Activated T-helper 9 cell treated with anti-CD3 and anti-CD28 coated beads, Interleukin-2, amount 50 U/mL, for 16 hours (primary cell): Measurements from ENCODE around the gene FOLR1.

ENCODE experiments used
- DNase-seq: peaks from one replicate; pipeline ENCODE4 v3.0.0-alpha.2; 2020; ENCODE audit warnings: low read depth

The FOLR1 gene

GRCh38 chr11:72235351-72236057, 43.6 kb downstream of the FOLR1 start:
- no peak for DNase-seq

GRCh38 chr11:72236083-72236697, 44.2 kb downstream of the FOLR1 start:
- DNase-seq: no peak

GRCh38 chr11:72236774-72237111, 44.8 kb downstream of the FOLR1 start:
- DNase-seq: no peak

GRCh38 chr11:72237112-72237931, 45.4 kb downstream of the FOLR1 start:
- DNase-seq: no peak

- DNase-seq: peak; percentile 28
Observed at GRCh38 chr11:72238040-72238450, 46.1 kb downstream of the FOLR1 start.

- DNase-seq: no peak
Observed at GRCh38 chr11:72238492-72239312, 46.8 kb downstream of the FOLR1 start.

GRCh38 chr11:72239313-72239848, 47.4 kb downstream of the FOLR1 start:
- DNase-seq: no peak

- DNase-seq: no peak
Observed at GRCh38 chr11:72239849-72240460, 48.0 kb downstream of the FOLR1 start.

GRCh38 chr11:72240461-72241290, 48.7 kb downstream of the FOLR1 start:
- DNase-seq: no peak

- no peak for DNase-seq
Observed at GRCh38 chr11:72241291-72241781, 49.4 kb downstream of the FOLR1 start.

- DNase-seq: no peak
Observed at GRCh38 chr11:72242141-72242540, 50.2 kb downstream of the FOLR1 start.

GRCh38 chr11:72243173-72244059, 51.5 kb downstream of the FOLR1 start:
- DNase-seq: no peak

- no peak for DNase-seq
Observed at GRCh38 chr11:72244060-72244360, 52.1 kb downstream of the FOLR1 start, which contains the start of gene PHOX2A. Gene PHOX2A (minus strand): TSS chr11:72244176. CDS start chr11:72244004, 172 bp downstream.

GRCh38 chr11:72244361-72245262, 52.7 kb downstream of the FOLR1 start:
- no peak for DNase-seq

GRCh38 chr11:72245263-72245816, 53.4 kb downstream of the FOLR1 start:
- no peak for DNase-seq
